ENCODE measurements around the gene AFDN.

Gene AFDN

DNA sequence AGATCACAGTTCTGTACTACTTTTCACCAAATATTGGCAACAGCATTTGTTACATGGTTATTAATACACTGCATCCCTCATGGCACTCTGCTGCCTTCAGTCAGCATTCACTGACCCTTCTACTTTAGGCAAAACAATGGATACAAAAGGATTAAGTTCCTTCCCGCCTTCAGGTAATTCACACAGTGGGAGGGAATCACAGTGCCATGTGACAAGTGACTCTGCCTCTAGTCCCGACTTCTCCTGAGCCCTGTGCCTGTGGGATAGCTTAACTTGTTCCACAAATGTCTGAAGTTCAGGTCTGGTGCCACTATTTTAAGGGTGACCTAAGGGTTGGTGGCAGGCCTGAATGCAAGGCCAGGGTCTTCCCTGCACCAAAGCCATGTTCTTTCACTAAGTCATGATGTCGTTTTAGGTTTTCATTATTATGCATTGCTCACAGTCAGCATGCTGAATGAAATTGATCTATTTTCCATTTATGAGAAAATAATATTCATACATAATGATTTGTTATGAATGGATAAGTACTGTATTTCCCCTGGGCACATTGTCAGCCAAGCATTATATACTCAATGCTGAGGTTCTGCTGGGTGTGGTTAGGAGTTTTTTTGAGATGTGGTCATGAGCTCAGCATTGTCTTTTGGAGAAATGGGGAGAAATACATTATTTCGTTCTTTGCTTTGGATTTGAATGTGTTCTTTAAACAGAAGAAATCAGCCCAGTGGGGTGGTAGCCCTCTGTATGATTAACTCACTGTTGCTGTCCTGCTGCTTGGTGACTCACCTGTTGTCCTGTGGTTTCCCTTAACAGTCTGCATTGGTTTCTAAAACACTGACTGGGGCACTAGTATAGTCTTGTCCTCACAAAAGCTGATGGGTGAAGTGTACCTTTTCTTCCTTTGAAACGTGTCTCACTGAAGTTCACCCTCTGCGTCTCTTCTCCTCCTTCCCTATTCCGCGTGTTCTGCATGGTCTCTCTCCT, 66.4 kb downstream of the AFDN start:
- H3K27me3 ChIP-seq, result no peaks in the 10 kb centered on the region
- no peak overlapping the region for H3K27ac ChIP-seq
- H3K36me3 ChIP-seq, result peaks cover 13 to 61% (median 21%) of the 10 kb centered on the region in 3 donors
- no peaks in the 10 kb centered on the region for H3K9me3 ChIP-seq
- no peaks in the 10 kb centered on the region for H3K4me1 ChIP-seq
- DNase-seq, result no peak
- TF ChIP-seq CTCF (IDR thresholded peaks at IDR 0.05), result no peak
- no peak overlapping the region for H3K4me3 ChIP-seq
- intact Hi-C loops (cut with DNase I; ENCODE audit: low total_unique reads), result no loop called here

GRCh38 chr6:167894965-167895364, 68.3 kb downstream of the AFDN start:
- intact Hi-C loops (cut with DNase I; ENCODE audit: low total_unique reads), result no loop called here
- H3K27ac ChIP-seq, result no peak overlapping the region
- H3K9me3 ChIP-seq, result no peaks in the 10 kb centered on the region
- TF ChIP-seq CTCF (IDR thresholded peaks at IDR 0.05), result no peak
- no peak for DNase-seq
- peaks cover 5 to 52% (median 9%) of the 10 kb centered on the region in 3 donors for H3K36me3 ChIP-seq
- H3K4me1 ChIP-seq, result no peaks in the 10 kb centered on the region
- H3K4me3 ChIP-seq, result no peak overlapping the region
- H3K27me3 ChIP-seq, result no peaks in the 10 kb centered on the region

DNA sequence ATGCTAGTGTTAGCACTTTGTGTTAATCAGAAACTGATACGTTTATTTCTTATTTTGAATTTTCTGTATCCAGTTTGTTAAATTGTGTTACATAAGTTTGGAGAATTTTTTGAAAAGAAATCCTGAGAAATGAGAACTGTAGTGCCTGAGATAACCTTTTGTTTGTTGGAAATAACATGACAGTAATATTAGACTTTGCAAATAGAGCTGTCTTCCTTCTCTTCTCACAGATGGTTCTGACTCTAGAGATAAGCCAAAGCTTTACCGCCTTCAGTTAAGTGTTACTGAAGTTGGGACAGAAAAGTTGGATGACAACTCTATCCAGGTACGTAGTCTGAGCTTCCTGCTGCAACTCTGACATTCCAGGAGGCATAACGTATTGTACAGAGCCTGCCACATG, 69.9 kb downstream of the AFDN start:
- Histone ChIP-seq H3K27ac (no peak overlapping the region), H3K9me3 (no peaks in the 10 kb centered on the region), H3K4me3 (no peak overlapping the region), H3K27me3 (no peaks in the 10 kb centered on the region), H3K4me1 (no peaks in the 10 kb centered on the region), H3K36me3 (peaks cover 0 to 49% (median 0%) of the 10 kb centered on the region in 3 donors)
- no peak for DNase-seq
- intact Hi-C loops (cut with DNase I; ENCODE audit: low total_unique reads), result no loop called here
- no peak for TF ChIP-seq CTCF (IDR thresholded peaks at IDR 0.05)

- H3K4me3 ChIP-seq, result no peak overlapping the region
- no peak for DNase-seq
- H3K27me3 ChIP-seq, result no peaks in the 10 kb centered on the region
- peak; percentile 75 to 78 for TF ChIP-seq CTCF (IDR thresholded peaks at IDR 0.05)
- H3K9me3 ChIP-seq, result no peaks in the 10 kb centered on the region
- H3K27ac ChIP-seq, result no peak overlapping the region
- peaks cover 14 to 49% (median 17%) of the 10 kb centered on the region in 3 donors for H3K36me3 ChIP-seq
- intact Hi-C loops (cut with DNase I; ENCODE audit: low total_unique reads), result no loop called here
- no peaks in the 10 kb centered on the region for H3K4me1 ChIP-seq
Measured at GRCh38 chr6:167898673-167899311, 72.1 kb downstream of the AFDN start.

DNA sequence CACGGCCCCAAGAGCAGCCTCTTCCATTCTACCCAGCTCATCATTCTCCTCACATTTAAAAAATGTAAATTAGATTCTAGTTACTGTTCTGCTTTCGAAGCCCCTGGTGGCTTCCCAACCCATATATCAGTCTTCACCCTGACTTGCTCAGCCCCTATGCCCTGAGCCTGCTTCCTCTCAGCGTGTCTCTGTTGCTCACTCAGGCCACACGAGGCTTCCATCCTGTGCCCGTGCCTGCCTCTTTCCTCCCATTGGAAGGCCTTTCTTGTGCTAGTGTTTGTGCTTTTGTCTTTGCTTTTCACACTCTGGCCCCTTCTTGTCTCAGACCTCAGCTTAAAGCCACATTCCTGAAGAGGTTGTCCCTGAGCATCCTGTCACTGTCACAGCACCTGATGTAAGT, 78.1 kb downstream of the AFDN start:
- peaks cover 28 to 50% (median 34%) of the 10 kb centered on the region in 3 donors for H3K36me3 ChIP-seq
- intact Hi-C loops (cut with DNase I; ENCODE audit: low total_unique reads), result loop anchor here (5.0 kb wide), 1 partner anchor 417 kb away; no protein-coding TSS in a partner anchor

More for the DNA sequence above, 78.1 kb downstream of the AFDN start:
- Histone ChIP-seq H3K9me3 (no peaks in the 10 kb centered on the region), H3K4me1 (no peaks in the 10 kb centered on the region), H3K27me3 (no peaks in the 10 kb centered on the region), H3K27ac (no peak overlapping the region), H3K4me3 (no peak overlapping the region)
- no peak for DNase-seq
- no peak for TF ChIP-seq CTCF (IDR thresholded peaks at IDR 0.05)
